Spleen (tissue), 11 donors: ENCODE data around the gene ADAM11. TPM values are rescaled to one million over a fixed set of nuclear protein-coding genes. Genes with fewer than 3 reads are reported as not detected.
A peak's percentile ranks its signal among the peaks of the same experiment; 100 is the strongest.

Experiments
- DNase-seq: peaks from one replicate; pipeline ENCODE4 v3.0.0-alpha.2; 2020
- H3K27ac ChIP-seq, 8 donors: fragments of 200-600 bp; sonication (generic) in 7 of 8; 1 replicate in 4 of 8; 2 replicates in 4 of 8; pipeline versions ENCODE4 v1.5.0 to v1.8.0; 2016 to 2021; ENCODE audit warnings: inconsistent platforms in 4 of 8, mild to moderate bottlenecking in 4 of 8, moderate library complexity in 1 of 8
- H3K27me3 ChIP-seq, 7 donors: fragments of 200-600 bp; sonication (generic) in 6 of 7; replicated peaks in 1 of 7; 1 replicate in 4 of 7; 2 replicates in 3 of 7; pipeline versions ENCODE4 v1.5.0 to v1.8.0; 2016 to 2021; ENCODE audit warnings: inconsistent platforms in 3 of 7, mild to moderate bottlenecking in 1 of 7
- H3K36me3 ChIP-seq, 6 donors: fragments of 200-600 bp; sonication (generic) in 5 of 6; 1 replicate in 4 of 6; 2 replicates in 2 of 6; pipeline versions ENCODE4 v1.5.0 to v1.8.0; 2016 to 2021; ENCODE audit warnings: inconsistent platforms in 2 of 6
- H3K4me1 ChIP-seq, 6 donors: fragments of 200-600 bp; sonication (generic) in 5 of 6; 1 replicate in 3 of 6; 2 replicates in 3 of 6; pipeline versions ENCODE4 v1.5.0 to v1.8.0; 2016 to 2021; ENCODE audit warnings: inconsistent platforms in 3 of 6
- H3K4me3 ChIP-seq, 8 donors: fragments of 200-600 bp; sonication (generic) in 7 of 8; 1 replicate in 4 of 8; 2 replicates in 4 of 8; pipeline versions ENCODE4 v1.5.0 to v1.8.0; 2016 to 2021; ENCODE audit warnings: inconsistent platforms in 4 of 8, mild to moderate bottlenecking in 4 of 8, moderate library complexity in 2 of 8
- H3K9me3 ChIP-seq, 8 donors: fragments of 200-600 bp; sonication (generic) in 7 of 8; 1 replicate in 4 of 8; 2 replicates in 4 of 8; pipeline versions ENCODE4 v1.5.0 to v1.8.0; 2016 to 2021; ENCODE audit warnings: inconsistent platforms in 4 of 8
- CTCF ChIP-seq, 11 experiments: fragments of 200-600 bp in 7 of 11; fragments of 450-650 bp in 4 of 11; sonication (generic) in 4 of 11; IDR thresholded peaks in 8 of 11; conservative IDR thresholded peaks in 3 of 11; 1 replicate in 7 of 11; 2 replicates in 4 of 11; pipeline versions ENCODE4 v1.4.0 to v1.8.0; 2016 to 2021; ENCODE audit warnings: antibody characterized with exemption in 11 of 11, inconsistent platforms in 4 of 11, mild to moderate bottlenecking in 1 of 11
- POLR2A ChIP-seq, 3 donors: fragments of 450-650 bp; IDR thresholded peaks; one replicate each; pipeline ENCODE4 v1.5.1; 2017; ENCODE audit warnings: antibody characterized with exemption in 3 of 3, mild to moderate bottlenecking in 1 of 3
- POLR2AphosphoS5 ChIP-seq, 3 donors: sonication (generic); formaldehyde crosslinking; IDR thresholded peaks; one replicate each; pipeline ENCODE4 v1.5.1; 2017; ENCODE audit warnings: antibody characterized with exemption in 3 of 3
- WGBS, 5 donors: extraction: QIAGEN DNeasy Blood & Tissue Kit in 3 of 5; methylation state at CpG; one replicate each; pipeline versions ENCODE4 v1.1.5 to v1.1.7; 2013 to 2018; 5-methylcytosine and 5-hydroxymethylcytosine counted together
- intact Hi-C: fragments of 100-400 bp; cut with DNase I; formaldehyde crosslinking; loops from one replicate; pipeline ENCODE4 v1.15.0; 2023; ENCODE audit warnings: low total_unique reads
- polyA plus RNA-seq, 3 donors: library from polyadenylated mRNA; stranded (reverse); fragments of 200-250 nt; gene quantifications; one replicate each; pipeline ENCODE4 v1.2.1, GENCODE V29; 2013
- total RNA-seq, 7 donors: library from RNA; depleted of rRNA in 3 of 7; stranded (reverse); fragments of >200 nt in 3 of 7; fragmentation: NEBNext Ultra II Directional in 4 of 7; extraction: Animal tissue kit (Norgen Biotek cat#: 25700) in 4 of 7; gene quantifications; one replicate each; pipeline versions ENCODE4 v1.1.0 to v1.2.1, GENCODE V29; 2016 to 2021
- donor health status: healthy with polysubstance abuse.
- donor health status: DM: no; HTN: no; CAD: no; lungs with moderate emphysema.
- donor health status: DM: no; HTN: no; CAD: no.
- donor health status: Bipolar disorder and iron deficiency.
- donor health status: healthy.
- donor health status: DM: no; HTN: no; CAD: no.
- donor health status: DM: yes; HTN: yes; CAD: no.

The ADAM11 gene
- total and polyA plus RNA-seq, 10 donors, result 0.10 to 0.79 (median 0.29) TPM; not detected in 1

DNA sequence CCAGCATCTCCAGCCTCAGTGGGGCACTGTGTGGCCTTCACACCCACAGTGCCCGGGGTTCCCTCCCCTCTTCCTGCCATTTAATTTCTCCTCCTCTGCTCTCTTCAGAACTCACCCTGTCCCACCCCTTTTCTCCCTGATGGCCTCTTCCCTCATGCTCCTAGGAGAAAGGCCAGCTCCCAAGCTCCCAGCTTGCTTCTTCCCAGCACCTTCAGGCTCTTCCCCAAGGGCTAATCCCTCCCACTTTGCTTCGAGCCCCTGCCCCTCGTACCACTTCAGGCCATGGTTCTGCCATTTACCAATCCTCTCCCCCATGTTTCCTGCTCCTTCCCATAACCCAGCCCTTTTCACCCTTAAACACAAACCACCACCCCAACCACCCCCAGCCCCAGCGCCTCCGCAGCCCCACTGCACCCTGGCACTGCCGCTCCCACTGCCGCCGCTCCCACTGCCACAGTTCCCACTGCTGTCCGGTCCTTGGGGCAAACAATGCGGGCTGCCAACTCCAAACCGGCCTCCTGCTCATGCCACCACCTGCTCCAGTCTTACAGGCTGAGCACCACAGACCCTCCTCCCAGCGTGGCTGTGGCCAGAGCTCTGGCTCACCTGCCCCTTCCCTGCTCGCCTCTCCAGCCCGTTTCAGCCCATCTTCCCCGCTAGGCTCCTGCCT lies 28.6 kb downstream of the ADAM11 start:
- peaks cover 0 to 3% (median 0%) of the 10 kb centered on the region in 6 donors for H3K4me1 ChIP-seq
- WGBS, 5 donors, result 83 to 90% (median 83%) methylated on average over 15 of the region's 15 CpGs
- no peaks in the 10 kb centered on the region for H3K36me3 ChIP-seq
- H3K9me3 ChIP-seq, result no peaks in the 10 kb centered on the region
- peaks cover 0 to 13% (median 0%) of the 10 kb centered on the region in 7 donors for H3K27me3 ChIP-seq
- TF ChIP-seq POLR2AphosphoS5 (IDR thresholded peaks at IDR 0.05) (no peak), POLR2A (IDR thresholded peaks at IDR 0.05) (no peak), CTCF (IDR thresholded peaks at IDR 0.05 in 8 of 11, conservative IDR thresholded peaks at IDR 0.05 in 3 of 11) (no peak)
- peak; percentile 64 for DNase-seq
- H3K4me3 ChIP-seq, result no peak overlapping the region
- intact Hi-C loops, result no loop called here
- no peak overlapping the region for H3K27ac ChIP-seq

GRCh38 chr17:44788139-44788538 lies 29.4 kb downstream of the ADAM11 start:
- intact Hi-C loops, result no loop called here
- no peak overlapping the region for H3K4me3 ChIP-seq
- WGBS, 5 donors, result 86 to 95% (median 87%) methylated on average over 7 of the region's 7 CpGs

DNA sequence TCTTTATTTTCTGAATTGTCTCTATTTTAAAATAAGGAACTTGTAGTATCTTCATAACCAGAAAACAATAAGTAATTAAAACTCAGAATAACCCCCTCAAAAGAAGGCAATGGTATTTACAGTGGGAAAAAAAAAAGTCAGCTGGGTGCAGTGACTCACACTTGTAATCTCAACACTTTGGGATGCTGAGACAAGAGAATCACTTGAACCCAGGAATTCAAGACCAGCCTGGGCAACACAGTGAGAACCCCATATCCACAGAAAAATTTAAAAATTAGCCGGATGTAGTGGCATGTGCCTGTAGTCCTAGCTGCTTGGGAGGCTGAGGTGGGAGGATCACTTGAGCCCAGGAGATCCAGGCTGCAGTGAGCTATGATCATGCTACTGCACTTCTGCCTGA lies 33.5 kb downstream of the ADAM11 start:
- peaks cover 0 to 11% (median 4%) of the 10 kb centered on the region in 6 donors for H3K4me1 ChIP-seq
- no peak for TF ChIP-seq CTCF (IDR thresholded peaks at IDR 0.05 in 8 of 11, conservative IDR thresholded peaks at IDR 0.05 in 3 of 11)
- TF ChIP-seq POLR2AphosphoS5 (IDR thresholded peaks at IDR 0.05), result no peak
- TF ChIP-seq POLR2A (IDR thresholded peaks at IDR 0.05), result no peak
- no peak overlapping the region for H3K27ac ChIP-seq
- H3K27me3 ChIP-seq, result peaks cover 0 to 5% (median 0%) of the 10 kb centered on the region in 7 donors
- H3K9me3 ChIP-seq, result no peaks in the 10 kb centered on the region
- H3K4me3 ChIP-seq, result no peak overlapping the region
- DNase-seq, result no peak
- intact Hi-C loops, result no loop called here
- WGBS, 5 donors, result 88 to 100% (median 95%) methylated on average over 1 of the region's 1 CpG
- no peaks in the 10 kb centered on the region for H3K36me3 ChIP-seq

More at GRCh38 chr17:44788139-44788538, 29.4 kb downstream of the ADAM11 start:
- DNase-seq, result peak; percentile 39
- TF ChIP-seq POLR2AphosphoS5 (IDR thresholded peaks at IDR 0.05) (no peak), CTCF (IDR thresholded peaks at IDR 0.05 in 8 of 11, conservative IDR thresholded peaks at IDR 0.05 in 3 of 11) (no peak), POLR2A (IDR thresholded peaks at IDR 0.05) (no peak)
- H3K27me3 ChIP-seq, result peaks cover 0 to 13% (median 0%) of the 10 kb centered on the region in 7 donors
- no peak overlapping the region for H3K27ac ChIP-seq
- H3K9me3 ChIP-seq, result no peaks in the 10 kb centered on the region
- no peaks in the 10 kb centered on the region for H3K4me1 ChIP-seq
- no peaks in the 10 kb centered on the region for H3K36me3 ChIP-seq
